ENCODE measurements around the gene SSBP3. TPM values are rescaled to one million over a fixed set of nuclear protein-coding genes. Genes with fewer than 3 reads are reported as not detected.

Gene SSBP3
- total RNA-seq, 1 experiment from 2014 or later, result 37.5 TPM

DNA sequence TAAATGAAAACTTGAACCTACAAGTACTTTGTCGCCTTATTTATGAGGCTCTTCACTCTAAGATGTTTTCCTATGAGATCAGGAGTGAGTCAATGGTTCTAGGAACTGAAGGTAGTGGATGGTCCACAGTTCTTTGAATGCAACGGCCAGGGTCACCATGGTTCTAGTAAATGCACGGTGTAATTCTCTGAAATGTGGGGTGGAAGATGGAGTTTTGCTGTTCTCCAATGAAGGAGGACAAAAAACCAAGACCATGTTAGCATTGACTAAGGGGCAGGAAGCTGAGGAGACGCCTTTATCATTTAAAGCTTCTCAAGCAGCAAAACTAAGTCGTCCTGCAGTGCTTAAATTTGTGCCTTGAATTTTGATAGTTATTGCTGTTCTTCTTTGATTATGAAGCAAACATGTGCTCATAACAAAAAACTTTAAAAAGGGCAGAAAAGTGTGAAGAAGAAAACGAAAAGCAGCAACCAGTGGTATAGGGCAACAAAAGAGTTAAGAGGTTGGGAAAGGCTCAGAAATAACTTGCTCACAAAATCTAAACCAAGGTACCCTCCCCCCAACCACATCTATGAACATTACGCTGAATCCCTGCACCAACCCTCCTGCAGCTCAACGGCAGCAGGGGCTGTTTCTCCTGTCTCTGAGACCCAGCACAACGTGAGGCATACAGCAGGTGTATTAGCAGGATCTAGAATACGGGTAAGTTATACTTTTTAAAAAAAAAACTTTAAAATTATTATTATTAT is 121.2 kb downstream of the SSBP3 start (continued):
- TF ChIP-seq, protein P1, sequence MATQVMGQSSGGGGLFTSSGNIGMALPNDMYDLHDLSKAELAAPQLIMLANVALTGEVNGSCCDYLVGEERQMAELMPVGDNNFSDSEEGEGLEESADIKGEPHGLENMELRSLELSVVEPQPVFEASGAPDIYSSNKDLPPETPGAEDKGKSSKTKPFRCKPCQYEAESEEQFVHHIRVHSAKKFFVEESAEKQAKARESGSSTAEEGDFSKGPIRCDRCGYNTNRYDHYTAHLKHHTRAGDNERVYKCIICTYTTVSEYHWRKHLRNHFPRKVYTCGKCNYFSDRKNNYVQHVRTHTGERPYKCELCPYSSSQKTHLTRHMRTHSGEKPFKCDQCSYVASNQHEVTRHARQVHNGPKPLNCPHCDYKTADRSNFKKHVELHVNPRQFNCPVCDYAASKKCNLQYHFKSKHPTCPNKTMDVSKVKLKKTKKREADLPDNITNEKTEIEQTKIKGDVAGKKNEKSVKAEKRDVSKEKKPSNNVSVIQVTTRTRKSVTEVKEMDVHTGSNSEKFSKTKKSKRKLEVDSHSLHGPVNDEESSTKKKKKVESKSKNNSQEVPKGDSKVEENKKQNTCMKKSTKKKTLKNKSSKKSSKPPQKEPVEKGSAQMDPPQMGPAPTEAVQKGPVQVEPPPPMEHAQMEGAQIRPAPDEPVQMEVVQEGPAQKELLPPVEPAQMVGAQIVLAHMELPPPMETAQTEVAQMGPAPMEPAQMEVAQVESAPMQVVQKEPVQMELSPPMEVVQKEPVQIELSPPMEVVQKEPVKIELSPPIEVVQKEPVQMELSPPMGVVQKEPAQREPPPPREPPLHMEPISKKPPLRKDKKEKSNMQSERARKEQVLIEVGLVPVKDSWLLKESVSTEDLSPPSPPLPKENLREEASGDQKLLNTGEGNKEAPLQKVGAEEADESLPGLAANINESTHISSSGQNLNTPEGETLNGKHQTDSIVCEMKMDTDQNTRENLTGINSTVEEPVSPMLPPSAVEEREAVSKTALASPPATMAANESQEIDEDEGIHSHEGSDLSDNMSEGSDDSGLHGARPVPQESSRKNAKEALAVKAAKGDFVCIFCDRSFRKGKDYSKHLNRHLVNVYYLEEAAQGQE (IDR thresholded peaks at IDR 0.05; ENCODE audit: low read depth), result no peak
- TF ChIP-seq SRF (IDR thresholded peaks at IDR 0.05; ENCODE audit: low read depth), result no peak

DNA sequence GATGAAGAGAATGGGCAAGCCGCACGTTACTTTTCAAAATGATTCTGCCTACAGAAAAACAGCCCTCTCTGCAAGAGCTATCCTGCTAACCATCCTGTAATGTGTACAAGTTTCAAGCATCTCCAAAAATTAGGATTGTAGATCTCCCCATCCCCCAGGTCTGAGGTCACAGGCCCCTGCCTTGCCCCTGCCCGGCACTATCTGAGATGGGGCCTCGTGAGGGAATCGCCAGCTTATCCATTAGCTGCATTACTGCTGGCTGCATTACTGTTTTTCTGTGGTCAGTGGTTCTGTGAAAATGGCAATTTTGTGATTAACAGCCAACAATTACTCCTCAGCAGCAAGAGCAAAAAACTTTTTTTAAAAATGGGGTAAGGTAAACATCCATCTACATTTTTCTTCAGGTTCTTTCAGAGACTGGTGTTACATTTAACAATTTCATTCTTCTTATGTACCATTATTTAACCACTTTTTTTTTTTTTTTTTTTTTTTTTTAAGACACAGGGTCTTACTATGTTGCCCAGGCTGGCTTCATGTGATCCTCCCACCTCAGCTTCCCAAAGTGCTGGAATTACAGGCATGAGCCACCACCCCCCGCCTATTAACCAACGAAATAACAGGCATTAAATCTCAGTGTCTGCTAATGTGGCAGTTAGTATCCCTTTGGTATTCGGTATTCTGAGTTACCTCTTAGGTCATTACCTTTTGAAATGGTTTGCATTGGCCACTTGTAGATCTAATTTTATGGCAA is 122.4 kb downstream of the SSBP3 start:
- CTCF ChIA-PET, result no interaction called here
- Histone ChIP-seq H3K9ac (ENCODE audit: low read length) (no peak overlapping the region), H3K27ac (ENCODE audit: low read depth, low read length) (no peak overlapping the region), H3K36me3 (ENCODE audit: control insufficient read depth in 1 of 2, insufficient read depth in 2 of 2, low read length in 2 of 2) (no peaks in the 10 kb centered on the region), H3K79me2 (ENCODE audit: insufficient read depth, low read length) (no peaks in the 10 kb centered on the region), H2AFZ (ENCODE audit: low read depth, low read length, poor library complexity, severe bottlenecking) (no peak overlapping the region), H3K9me2 (ENCODE audit: insufficient read depth) (no peaks in the 10 kb centered on the region), H3K4me1 (ENCODE audit: control insufficient read depth in 1 of 2, insufficient read depth in 2 of 2, low read length in 2 of 2) (peaks cover 8 to 18% of the 10 kb centered on the region in 2 experiments), H3K9me3 (ENCODE audit: control insufficient read depth in 1 of 2, insufficient read depth in 1 of 2, low read depth in 1 of 2, low read length in 2 of 2) (no peaks in the 10 kb centered on the region), H4K20me1 (ENCODE audit: insufficient read depth) (no peaks in the 10 kb centered on the region), H3K27me3 (ENCODE audit: insufficient read depth, low read length) (no peaks in the 10 kb centered on the region), H3K4me2 (ENCODE audit: low read length) (no peak overlapping the region), H3K4me3 (replicated peaks in 1 of 2; ENCODE audit: low read depth in 1 of 2, low read length in 2 of 2) (no peak overlapping the region)
- RAD21 ChIA-PET (ENCODE audit: low non-redundant PET in 1 of 2, low total read pairs in 2 of 2, uncharacterized antibody in 2 of 2, unreplicated experiment in 2 of 2), result no interaction called here
- POLR2A ChIA-PET, result no interaction called here
- no peak for ATAC-seq
- no peak for DNase-seq (ENCODE audit: low read depth, low spot score)
- BruUV-seq (replicated peaks), result no TSS peak
- intact Hi-C loops (cut with micrococcal nuclease), result no loop called here
- no peak for TF ChIP-seq SP1 (IDR thresholded peaks at IDR 0.05; ENCODE audit: low read depth)
- no peak for TF ChIP-seq ZFX (IDR thresholded peaks at IDR 0.05)
- TF ChIP-seq EZH2 (IDR thresholded peaks at IDR 0.05), result no peak
- TF ChIP-seq POLR2A (IDR thresholded peaks at IDR 0.05; ENCODE audit: borderline replicate concordance, extremely low read depth, insufficient read depth, insufficient read length), result no peak
- TF ChIP-seq CTCF (IDR thresholded peaks at IDR 0.05 in 2 of 3, conservative IDR thresholded peaks at IDR 0.05 in 1 of 3; ENCODE audit: borderline replicate concordance in 1 of 3, insufficient read depth in 1 of 3, low read depth in 2 of 3, low read length in 2 of 3), result no peak
